NCI-H1092 treated with DMSO at 0.1 percent for 48 hours (cell line): ENCODE measurements around the gene PLPP3.

Experiments used
- DNase-seq: peaks from one replicate; lab custom pipeline; 2025; lab: John Stamatoyannopoulos, UW

The PLPP3 gene

GRCh38 chr1:56461158-56462127 lies 117.9 kb downstream of the PLPP3 start:
- no peak for DNase-seq

GRCh38 chr1:56459260-56459659 lies 120.1 kb downstream of the PLPP3 start:
- no peak for DNase-seq

- no peak for DNase-seq
Measured at GRCh38 chr1:56457756-56458375, 121.5 kb downstream of the PLPP3 start.

GRCh38 chr1:56456435-56457101 lies 122.8 kb downstream of the PLPP3 start:
- DNase-seq, result no peak

- no peak for DNase-seq
Measured at GRCh38 chr1:56453417-56454078, 125.8 kb downstream of the PLPP3 start.

GRCh38 chr1:56453016-56453415 lies 126.3 kb downstream of the PLPP3 start:
- no peak for DNase-seq

GRCh38 chr1:56452027-56453011 lies 127.0 kb downstream of the PLPP3 start:
- DNase-seq, result no peak

- no peak for DNase-seq
Measured at GRCh38 chr1:56451491-56451890, 127.9 kb downstream of the PLPP3 start.

- no peak for DNase-seq
Measured at GRCh38 chr1:56450004-56450666, 129.2 kb downstream of the PLPP3 start.

GRCh38 chr1:56448529-56449300 lies 130.6 kb downstream of the PLPP3 start:
- no peak for DNase-seq

GRCh38 chr1:56447823-56448222 lies 131.5 kb downstream of the PLPP3 start:
- no peak for DNase-seq

- DNase-seq, result no peak
Measured at GRCh38 chr1:56446531-56447098, 132.7 kb downstream of the PLPP3 start.

GRCh38 chr1:56444960-56445646 lies 134.3 kb downstream of the PLPP3 start:
- DNase-seq, result no peak
